ENCODE results near the gene RAD51B.

The RAD51B gene

DNA sequence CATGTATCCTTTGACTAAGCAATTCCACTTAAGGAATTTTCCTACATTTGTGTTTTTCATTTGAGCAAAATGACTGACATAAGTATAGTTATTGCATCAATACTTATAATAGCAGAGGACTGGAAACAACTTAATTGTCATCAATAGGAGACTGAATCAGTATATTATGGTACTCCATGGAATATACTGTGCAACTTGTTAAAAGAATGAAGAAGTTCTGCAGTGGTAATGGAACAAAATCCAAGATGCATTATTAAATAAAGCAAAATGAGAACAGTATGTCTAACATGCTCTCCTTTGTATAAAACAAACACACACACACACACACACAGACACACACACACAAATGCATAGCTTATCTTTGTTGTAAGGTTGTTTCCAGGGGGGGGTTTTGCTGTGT lies 303.1 kb downstream of the RAD51B start:
- H3K27ac ChIP-seq (replicated peaks): no peak overlapping the region
- TF ChIP-seq, protein P1, sequence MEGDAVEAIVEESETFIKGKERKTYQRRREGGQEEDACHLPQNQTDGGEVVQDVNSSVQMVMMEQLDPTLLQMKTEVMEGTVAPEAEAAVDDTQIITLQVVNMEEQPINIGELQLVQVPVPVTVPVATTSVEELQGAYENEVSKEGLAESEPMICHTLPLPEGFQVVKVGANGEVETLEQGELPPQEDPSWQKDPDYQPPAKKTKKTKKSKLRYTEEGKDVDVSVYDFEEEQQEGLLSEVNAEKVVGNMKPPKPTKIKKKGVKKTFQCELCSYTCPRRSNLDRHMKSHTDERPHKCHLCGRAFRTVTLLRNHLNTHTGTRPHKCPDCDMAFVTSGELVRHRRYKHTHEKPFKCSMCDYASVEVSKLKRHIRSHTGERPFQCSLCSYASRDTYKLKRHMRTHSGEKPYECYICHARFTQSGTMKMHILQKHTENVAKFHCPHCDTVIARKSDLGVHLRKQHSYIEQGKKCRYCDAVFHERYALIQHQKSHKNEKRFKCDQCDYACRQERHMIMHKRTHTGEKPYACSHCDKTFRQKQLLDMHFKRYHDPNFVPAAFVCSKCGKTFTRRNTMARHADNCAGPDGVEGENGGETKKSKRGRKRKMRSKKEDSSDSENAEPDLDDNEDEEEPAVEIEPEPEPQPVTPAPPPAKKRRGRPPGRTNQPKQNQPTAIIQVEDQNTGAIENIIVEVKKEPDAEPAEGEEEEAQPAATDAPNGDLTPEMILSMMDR (IDR thresholded peaks at IDR 0.05; ENCODE audit: insufficient read depth, low read length): no peak
- TF ChIP-seq SPI1 (IDR thresholded peaks at IDR 0.05; ENCODE audit: borderline replicate concordance, low read depth) (no peak), POLR2AphosphoS5 (IDR thresholded peaks at IDR 0.05; ENCODE audit: low read depth) (no peak), GABPA (IDR thresholded peaks at IDR 0.05; ENCODE audit: low read depth) (no peak)
- TF ChIP-seq, protein P2, sequence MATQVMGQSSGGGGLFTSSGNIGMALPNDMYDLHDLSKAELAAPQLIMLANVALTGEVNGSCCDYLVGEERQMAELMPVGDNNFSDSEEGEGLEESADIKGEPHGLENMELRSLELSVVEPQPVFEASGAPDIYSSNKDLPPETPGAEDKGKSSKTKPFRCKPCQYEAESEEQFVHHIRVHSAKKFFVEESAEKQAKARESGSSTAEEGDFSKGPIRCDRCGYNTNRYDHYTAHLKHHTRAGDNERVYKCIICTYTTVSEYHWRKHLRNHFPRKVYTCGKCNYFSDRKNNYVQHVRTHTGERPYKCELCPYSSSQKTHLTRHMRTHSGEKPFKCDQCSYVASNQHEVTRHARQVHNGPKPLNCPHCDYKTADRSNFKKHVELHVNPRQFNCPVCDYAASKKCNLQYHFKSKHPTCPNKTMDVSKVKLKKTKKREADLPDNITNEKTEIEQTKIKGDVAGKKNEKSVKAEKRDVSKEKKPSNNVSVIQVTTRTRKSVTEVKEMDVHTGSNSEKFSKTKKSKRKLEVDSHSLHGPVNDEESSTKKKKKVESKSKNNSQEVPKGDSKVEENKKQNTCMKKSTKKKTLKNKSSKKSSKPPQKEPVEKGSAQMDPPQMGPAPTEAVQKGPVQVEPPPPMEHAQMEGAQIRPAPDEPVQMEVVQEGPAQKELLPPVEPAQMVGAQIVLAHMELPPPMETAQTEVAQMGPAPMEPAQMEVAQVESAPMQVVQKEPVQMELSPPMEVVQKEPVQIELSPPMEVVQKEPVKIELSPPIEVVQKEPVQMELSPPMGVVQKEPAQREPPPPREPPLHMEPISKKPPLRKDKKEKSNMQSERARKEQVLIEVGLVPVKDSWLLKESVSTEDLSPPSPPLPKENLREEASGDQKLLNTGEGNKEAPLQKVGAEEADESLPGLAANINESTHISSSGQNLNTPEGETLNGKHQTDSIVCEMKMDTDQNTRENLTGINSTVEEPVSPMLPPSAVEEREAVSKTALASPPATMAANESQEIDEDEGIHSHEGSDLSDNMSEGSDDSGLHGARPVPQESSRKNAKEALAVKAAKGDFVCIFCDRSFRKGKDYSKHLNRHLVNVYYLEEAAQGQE (IDR thresholded peaks at IDR 0.05; ENCODE audit: insufficient replicate concordance, low read depth): no peak

DNA sequence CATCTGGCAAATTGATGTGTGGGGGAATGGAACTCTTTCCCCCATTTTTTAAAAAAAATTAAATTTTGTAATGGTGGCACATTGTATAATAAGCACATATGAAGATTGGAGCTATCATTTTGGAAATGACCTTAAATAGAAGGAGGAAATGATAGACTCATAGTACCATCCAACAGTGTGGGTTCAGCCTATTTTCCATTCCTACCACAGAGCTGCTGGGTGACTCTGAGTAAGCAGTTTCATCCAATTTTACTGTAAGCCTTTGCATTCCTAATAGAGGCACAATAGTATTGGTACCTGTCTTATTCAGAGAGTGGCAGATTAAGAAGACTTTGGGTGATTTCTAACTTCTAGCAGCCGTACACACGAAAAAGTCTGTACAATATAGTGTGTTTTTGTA lies 304.5 kb downstream of the RAD51B start:
- no peak overlapping the region for H3K4me3 ChIP-seq (replicated peaks; ENCODE audit: insufficient read depth, low read length)
- TF ChIP-seq, protein P2 (IDR thresholded peaks at IDR 0.05; ENCODE audit: insufficient replicate concordance, low read depth): no peak
- no peak for TF ChIP-seq POLR2AphosphoS5 (IDR thresholded peaks at IDR 0.05; ENCODE audit: low read depth)
- no peak for TF ChIP-seq GABPA (IDR thresholded peaks at IDR 0.05; ENCODE audit: low read depth)
- TF ChIP-seq, protein P1 (IDR thresholded peaks at IDR 0.05; ENCODE audit: insufficient read depth, low read length): no peak
- TF ChIP-seq SPI1 (IDR thresholded peaks at IDR 0.05; ENCODE audit: borderline replicate concordance, low read depth): no peak
- H3K27ac ChIP-seq (replicated peaks): no peak overlapping the region
- no peaks in the 10 kb centered on the region for H3K27me3 ChIP-seq (ENCODE audit: insufficient read depth, poor library complexity, severe bottlenecking)
- no peak for DNase-seq (ENCODE audit: low read depth in 1 of 2, low spot score in 1 of 2)

More for the DNA sequence above, 303.1 kb downstream of the RAD51B start:
- no peak overlapping the region for H3K4me3 ChIP-seq (replicated peaks; ENCODE audit: insufficient read depth, low read length)
- DNase-seq (ENCODE audit: low read depth in 1 of 2, low spot score in 1 of 2): no peak
- H3K27me3 ChIP-seq (ENCODE audit: insufficient read depth, poor library complexity, severe bottlenecking): no peaks in the 10 kb centered on the region

DNA sequence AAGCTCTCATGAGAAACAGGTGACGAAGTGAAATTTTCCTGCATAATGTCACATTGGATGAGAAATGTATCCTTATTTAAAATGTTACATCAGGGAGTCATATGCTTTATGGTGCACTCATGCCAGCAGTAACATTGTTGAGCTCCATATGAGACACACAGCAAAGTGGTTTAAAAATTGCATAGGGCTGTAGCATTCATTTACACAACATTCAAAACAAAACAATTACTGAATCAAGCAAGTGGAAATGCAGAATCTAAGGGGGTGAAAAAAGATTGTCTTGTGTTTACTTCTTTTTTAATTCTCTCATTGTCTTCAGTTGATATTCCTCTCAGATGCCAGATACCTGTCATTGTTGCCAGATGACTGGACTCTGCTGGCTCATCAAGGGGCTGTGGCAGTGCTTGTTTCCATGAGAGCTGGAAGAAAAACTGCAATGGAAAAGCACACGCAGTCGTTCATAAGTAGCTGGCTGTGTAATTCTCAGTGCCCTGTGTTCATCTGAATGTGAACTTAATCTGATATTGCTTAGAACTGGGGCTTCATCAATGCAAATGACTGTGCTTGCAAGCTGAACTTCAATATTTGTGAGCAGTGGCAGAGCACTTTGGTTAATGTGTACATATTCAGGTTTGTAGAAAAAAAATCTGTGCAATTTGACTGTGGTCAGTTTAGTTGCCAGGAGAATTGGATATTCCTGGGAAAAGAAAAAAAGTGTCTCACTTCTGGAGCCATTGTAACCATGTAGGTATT lies 305.6 kb downstream of the RAD51B start:
- TF ChIP-seq, protein P1 (IDR thresholded peaks at IDR 0.05; ENCODE audit: insufficient read depth, low read length): no peak
- TF ChIP-seq GABPA (IDR thresholded peaks at IDR 0.05; ENCODE audit: low read depth) (no peak), POLR2AphosphoS5 (IDR thresholded peaks at IDR 0.05; ENCODE audit: low read depth) (no peak), SPI1 (IDR thresholded peaks at IDR 0.05; ENCODE audit: borderline replicate concordance, low read depth) (no peak)
- TF ChIP-seq, protein P2 (IDR thresholded peaks at IDR 0.05; ENCODE audit: insufficient replicate concordance, low read depth): no peak
- Histone ChIP-seq H3K27ac (replicated peaks) (no peak overlapping the region), H3K4me3 (replicated peaks; ENCODE audit: insufficient read depth, low read length) (no peak overlapping the region), H3K27me3 (ENCODE audit: insufficient read depth, poor library complexity, severe bottlenecking) (no peaks in the 10 kb centered on the region)
- DNase-seq (ENCODE audit: low read depth in 1 of 2, low spot score in 1 of 2): no peak

Data from HL-60 (cell line).